Prostate gland (tissue), 2 donors: ENCODE data around the gene FNDC3B. TPM values are rescaled to one million over a fixed set of nuclear protein-coding genes. Genes with fewer than 3 reads are reported as not detected.

ENCODE experiments used
- DNase-seq: peaks from one replicate; pipeline ENCODE4 v3.0.0-alpha.2; 2019; ENCODE audit warnings: low spot score
- H3K27ac ChIP-seq, 2 donors: fragments of 200-600 bp; sonication (generic); 2 replicates each; pipeline ENCODE4 v1.5.1; 2017 to 2019
- H3K27me3 ChIP-seq: fragments of 200-600 bp; sonication (generic); replicated peaks from 2 replicates; pipeline ENCODE4 v1.5.1; 2019; ENCODE audit not compliant: insufficient read depth
- H3K36me3 ChIP-seq, 2 donors: fragments of 200-600 bp; sonication (generic); 1 replicate in 1 of 2; 2 replicates in 1 of 2; pipeline versions ENCODE4 v1.5.1 to v1.8.1; 2017 to 2019
- H3K4me1 ChIP-seq: fragments of 200-600 bp; sonication (generic); replicated peaks from 2 replicates; pipeline ENCODE4 v1.5.1; 2019
- H3K4me3 ChIP-seq, 2 donors: fragments of 200-600 bp; sonication (generic); 2 replicates each; pipeline ENCODE4 v1.5.1; 2017 to 2019
- H3K9me3 ChIP-seq: fragments of 200-600 bp; sonication (generic); 2 replicates; pipeline ENCODE4 v1.5.1; 2017
- POLR2A ChIP-seq: fragments of 450-650 bp; IDR thresholded peaks from one replicate; pipeline ENCODE4 v1.6.1; 2016; ENCODE audit warnings: antibody characterized with exemption, mild to moderate bottlenecking
- POLR2AphosphoS5 ChIP-seq: sonication (generic); formaldehyde crosslinking; IDR thresholded peaks from one replicate; pipeline ENCODE4 v1.6.1; 2017; ENCODE audit warnings: antibody characterized with exemption
- WGBS: methylation state at CpG from one replicate; pipeline ENCODE4 v1.1.5; 2018; 5-methylcytosine and 5-hydroxymethylcytosine counted together
- intact Hi-C: fragments of 100-400 bp; cut with DNase I; formaldehyde crosslinking; loops from one replicate; pipeline ENCODE4 v1.14.2; 2022
- total RNA-seq, 2 donors: library from RNA; depleted of rRNA; stranded (reverse); fragments of >200 nt; gene quantifications; one replicate each; pipeline ENCODE4 v1.1.0, GENCODE V29; 2016
- TF ChIP-seq, protein P1 (sequence below), 4 experiments: fragments of 200-600 bp in 2 of 4; fragments of 450-650 bp in 2 of 4; sonication (generic) in 2 of 4; IDR thresholded peaks; 1 replicate in 3 of 4; 2 replicates in 1 of 4; pipeline ENCODE4 v1.5.1; 2016 to 2019; ENCODE audit warnings: antibody characterized with exemption in 4 of 4, mild to moderate bottlenecking in 2 of 4, moderate library complexity in 2 of 4

FNDC3B gene
- total RNA-seq, 2 donors from 2014 or later = 35.9 to 62.4 TPM

GRCh38 chr3:172398484-172398883 is 359.1 kb downstream of the FNDC3B start:
- intact Hi-C loops = no loop called here
- no peak for TF ChIP-seq POLR2AphosphoS5
- no peak for TF ChIP-seq POLR2A
- TF ChIP-seq, protein P1, sequence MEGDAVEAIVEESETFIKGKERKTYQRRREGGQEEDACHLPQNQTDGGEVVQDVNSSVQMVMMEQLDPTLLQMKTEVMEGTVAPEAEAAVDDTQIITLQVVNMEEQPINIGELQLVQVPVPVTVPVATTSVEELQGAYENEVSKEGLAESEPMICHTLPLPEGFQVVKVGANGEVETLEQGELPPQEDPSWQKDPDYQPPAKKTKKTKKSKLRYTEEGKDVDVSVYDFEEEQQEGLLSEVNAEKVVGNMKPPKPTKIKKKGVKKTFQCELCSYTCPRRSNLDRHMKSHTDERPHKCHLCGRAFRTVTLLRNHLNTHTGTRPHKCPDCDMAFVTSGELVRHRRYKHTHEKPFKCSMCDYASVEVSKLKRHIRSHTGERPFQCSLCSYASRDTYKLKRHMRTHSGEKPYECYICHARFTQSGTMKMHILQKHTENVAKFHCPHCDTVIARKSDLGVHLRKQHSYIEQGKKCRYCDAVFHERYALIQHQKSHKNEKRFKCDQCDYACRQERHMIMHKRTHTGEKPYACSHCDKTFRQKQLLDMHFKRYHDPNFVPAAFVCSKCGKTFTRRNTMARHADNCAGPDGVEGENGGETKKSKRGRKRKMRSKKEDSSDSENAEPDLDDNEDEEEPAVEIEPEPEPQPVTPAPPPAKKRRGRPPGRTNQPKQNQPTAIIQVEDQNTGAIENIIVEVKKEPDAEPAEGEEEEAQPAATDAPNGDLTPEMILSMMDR (IDR thresholded peaks at IDR 0.05) = no peak
- Histone ChIP-seq H3K36me3 (no peaks in the 10 kb centered on the region), H3K27ac (no peak overlapping the region), H3K4me3 (no peak overlapping the region), H3K9me3 (no peaks in the 10 kb centered on the region), H3K4me1 (no peaks in the 10 kb centered on the region), H3K27me3 (no peaks in the 10 kb centered on the region)
- no peak for DNase-seq
- 96% methylated on average over 4 of the region's 4 CpGs for WGBS

DNA sequence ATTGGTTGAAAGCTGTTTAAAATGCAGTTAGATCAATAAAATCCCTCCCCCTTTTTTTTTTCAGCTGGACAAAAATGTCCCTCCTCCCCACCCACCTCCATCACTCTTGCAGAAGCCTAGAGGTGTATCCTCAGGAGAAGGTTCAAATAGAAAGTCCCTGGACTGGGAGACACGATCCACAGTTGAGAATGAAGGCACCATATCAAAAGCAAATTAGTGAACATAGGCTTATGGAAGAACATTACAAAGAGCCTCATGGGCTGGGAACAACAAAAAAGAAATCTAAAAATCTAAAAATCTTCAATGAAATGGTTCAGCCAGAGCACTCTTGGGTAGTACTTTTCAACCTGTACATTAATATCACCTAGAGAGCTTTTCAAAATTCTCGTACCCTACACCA is 362.7 kb downstream of the FNDC3B start:
- no peak overlapping the region for H3K27ac ChIP-seq
- TF ChIP-seq POLR2AphosphoS5 = no peak
- H3K27me3 ChIP-seq = no peaks in the 10 kb centered on the region
- WGBS = 76% methylated on average over 2 of the region's 2 CpGs
- no peak overlapping the region for H3K4me3 ChIP-seq
- H3K36me3 ChIP-seq = no peaks in the 10 kb centered on the region
- H3K4me1 ChIP-seq = no peaks in the 10 kb centered on the region
- DNase-seq = no peak
- no peaks in the 10 kb centered on the region for H3K9me3 ChIP-seq
- intact Hi-C loops = no loop called here

GRCh38 chr3:172402892-172403643 is 363.7 kb downstream of the FNDC3B start:
- no peak for DNase-seq
- 92% methylated on average over 8 of the region's 8 CpGs for WGBS
- intact Hi-C loops = no loop called here
- H3K9me3 ChIP-seq = no peaks in the 10 kb centered on the region
- H3K27ac ChIP-seq = no peak overlapping the region
- H3K4me3 ChIP-seq = no peak overlapping the region
- TF ChIP-seq, protein P1 (IDR thresholded peaks at IDR 0.05) = no peak
- TF ChIP-seq POLR2AphosphoS5 = no peak
- TF ChIP-seq POLR2A = no peak
- no peaks in the 10 kb centered on the region for H3K36me3 ChIP-seq
- H3K27me3 ChIP-seq = no peaks in the 10 kb centered on the region
- no peaks in the 10 kb centered on the region for H3K4me1 ChIP-seq

DNA sequence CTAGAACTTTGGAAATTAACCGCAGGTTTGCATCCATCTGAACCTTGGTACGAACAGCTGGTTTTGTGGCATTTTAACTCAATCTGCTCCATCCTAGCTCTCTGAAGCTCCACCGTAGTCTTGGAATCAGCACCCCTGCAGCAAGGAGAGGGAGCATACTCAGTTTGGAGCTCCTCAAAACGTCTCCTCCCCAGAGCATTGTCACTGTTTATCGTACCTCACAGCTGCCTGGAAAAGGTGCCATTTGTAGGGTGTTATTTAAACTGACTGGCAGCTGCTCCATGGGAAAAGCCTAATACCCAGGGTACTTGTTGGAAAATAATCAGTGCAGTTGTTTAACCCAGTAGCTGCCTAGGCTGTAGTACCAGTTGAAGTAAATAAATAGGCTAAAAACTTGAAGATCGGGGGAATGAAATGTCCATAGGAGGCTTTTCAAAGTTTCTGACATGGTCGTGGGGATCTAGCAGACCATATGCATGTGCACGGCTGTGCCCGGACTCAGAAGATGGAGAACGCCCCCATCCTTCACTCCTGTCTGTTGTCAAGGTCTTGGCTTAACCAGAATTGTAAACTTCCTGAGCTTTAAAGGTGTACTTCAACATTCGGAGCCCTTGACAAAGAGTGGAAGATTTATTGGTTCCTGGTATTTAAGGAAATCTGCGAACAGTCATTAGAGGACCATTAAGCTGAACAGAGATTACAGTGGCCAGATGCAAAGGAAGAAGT is 365.0 kb downstream of the FNDC3B start:
- Histone ChIP-seq H3K4me1 (no peaks in the 10 kb centered on the region), H3K4me3 (no peak overlapping the region), H3K9me3 (no peaks in the 10 kb centered on the region), H3K27me3 (no peaks in the 10 kb centered on the region), H3K27ac (no peak overlapping the region), H3K36me3 (no peaks in the 10 kb centered on the region)
- intact Hi-C loops = no loop called here
- WGBS = 69% methylated on average over 12 of the region's 12 CpGs
- TF ChIP-seq, protein P1 (IDR thresholded peaks at IDR 0.05) = no peak
- TF ChIP-seq POLR2A (no peak), POLR2AphosphoS5 (no peak)
- DNase-seq = no peak

DNA sequence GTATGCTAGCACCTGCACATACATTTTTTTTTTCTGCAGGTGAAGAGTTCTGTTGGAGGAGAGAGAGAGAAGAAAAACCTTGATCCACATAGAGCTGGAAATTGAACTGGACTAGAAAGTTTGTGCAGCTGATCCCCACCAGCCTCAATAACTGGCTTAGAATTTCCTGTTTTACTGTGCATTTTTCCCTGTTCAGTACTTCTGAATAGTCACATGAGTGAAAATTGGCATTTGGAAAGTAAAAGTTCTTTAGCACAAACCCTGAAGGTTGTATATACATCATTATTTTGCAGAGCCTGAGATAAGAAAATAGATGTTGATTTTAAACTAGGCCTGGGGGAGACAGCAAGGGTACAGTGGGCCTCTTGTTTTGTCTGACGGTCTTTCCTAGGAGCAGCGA is 366.5 kb downstream of the FNDC3B start:
- TF ChIP-seq POLR2AphosphoS5 (no peak), POLR2A (no peak)
- TF ChIP-seq, protein P1 (IDR thresholded peaks at IDR 0.05) = no peak
- H3K4me3 ChIP-seq = no peak overlapping the region
- no peaks in the 10 kb centered on the region for H3K27me3 ChIP-seq
- intact Hi-C loops = no loop called here
- no peaks in the 10 kb centered on the region for H3K4me1 ChIP-seq
- no peak overlapping the region for H3K27ac ChIP-seq
- no peaks in the 10 kb centered on the region for H3K9me3 ChIP-seq
- WGBS = 92% methylated on average over 2 of the region's 2 CpGs
- no peaks in the 10 kb centered on the region for H3K36me3 ChIP-seq
- DNase-seq = no peak
